HepG2 (cell line): ENCODE data around the gene DDIT4. TPM values are rescaled to one million over a fixed set of nuclear protein-coding genes. Genes with fewer than 3 reads are reported as not detected.

Experiments
- CBFB ChIP-seq: sonication (generic); formaldehyde crosslinking; IDR thresholded peaks from 2 replicates; pipeline ENCODE4 v1.4.0; 2020; ENCODE audit warnings: missing genetic modification reagents
- DPF2 ChIP-seq: sonication (generic); formaldehyde crosslinking; IDR thresholded peaks from 2 replicates; pipeline ENCODE4 v1.4.0; 2020; ENCODE audit warnings: mild to moderate bottlenecking, low read depth, missing genetic modification reagents, borderline replicate concordance
- ETV6 ChIP-seq: sonication (generic); formaldehyde crosslinking; conservative IDR thresholded peaks from 2 replicates; pipeline ENCODE4 v1.4.0; 2020; ENCODE audit warnings: missing genetic modification reagents
- HDAC2 ChIP-seq: sonication (generic); formaldehyde crosslinking; IDR thresholded peaks from 2 replicates; pipeline ENCODE4 v1.4.0; 2020; ENCODE audit warnings: missing genetic modification reagents
- HNRNPK ChIP-seq: fragments of 200-400 bp; formaldehyde crosslinking; IDR thresholded peaks from 2 replicates; pipeline ENCODE4 v1.6.1; 2018; ENCODE audit warnings: low read length, low read depth, moderate library complexity, mild to moderate bottlenecking; ENCODE audit not compliant: poor library complexity, severe bottlenecking
- MTF2 ChIP-seq: sonication (generic); formaldehyde crosslinking; IDR thresholded peaks from 2 replicates; pipeline ENCODE4 v1.5.0; 2020; ENCODE audit warnings: missing genetic modification reagents, borderline replicate concordance
- NFIB ChIP-seq: sonication (generic); formaldehyde crosslinking; IDR thresholded peaks from 2 replicates; pipeline ENCODE4 v1.9.0; 2021; ENCODE audit warnings: missing genetic modification reagents, mild to moderate bottlenecking, borderline replicate concordance
- NR1H2 ChIP-seq: sonication (generic); formaldehyde crosslinking; IDR thresholded peaks from 2 replicates; pipeline ENCODE4 v1.8.1; 2022; ENCODE audit warnings: low read depth, missing genetic modification reagents, borderline replicate concordance
- NR2F6 ChIP-seq, 2 experiments: IDR thresholded peaks; 2 replicates each; pipeline ENCODE4 v1.6.1; 2016; ENCODE audit warnings: antibody characterized with exemption in 1 of 2, mild to moderate bottlenecking in 1 of 2
- PTBP1 ChIP-seq: fragments of 200-400 bp; formaldehyde crosslinking; IDR thresholded peaks from 2 replicates; pipeline ENCODE4 v1.6.1; 2018; ENCODE audit warnings: low read length, low read depth; ENCODE audit not compliant: poor library complexity, severe bottlenecking
- SP4 ChIP-seq: sonication (generic); formaldehyde crosslinking; IDR thresholded peaks from 2 replicates; pipeline ENCODE4 v1.8.1; 2023; ENCODE audit warnings: mild to moderate bottlenecking, missing genetic modification reagents
- THYN1 ChIP-seq: sonication (generic); formaldehyde crosslinking; IDR thresholded peaks from 2 replicates; pipeline ENCODE4 v1.8.1; 2023; ENCODE audit warnings: low read depth, mild to moderate bottlenecking, moderate library complexity, missing genetic modification reagents, borderline replicate concordance
- ZNF101 ChIP-seq: sonication (generic); formaldehyde crosslinking; IDR thresholded peaks from 2 replicates; pipeline ENCODE4 v1.4.0; 2020; ENCODE audit warnings: mild to moderate bottlenecking, low read depth, missing genetic modification reagents, borderline replicate concordance
- ZNF138 ChIP-seq: sonication (generic); formaldehyde crosslinking; IDR thresholded peaks from 2 replicates; pipeline ENCODE4 v1.5.0; 2020; ENCODE audit warnings: mild to moderate bottlenecking, low read depth, missing genetic modification reagents
- ZNF572 ChIP-seq: sonication (generic); formaldehyde crosslinking; IDR thresholded peaks from 2 replicates; pipeline ENCODE4 v1.5.1; 2020; ENCODE audit warnings: mild to moderate bottlenecking, missing genetic modification reagents
- polyA plus RNA-seq, 8 experiments: library from polyadenylated mRNA; depleted of rRNA in 3 of 8; stranded (reverse) in 7 of 8; unstranded in 1 of 8; fragments of >200 nt; fragmentation: Illumina TruSeq in 4 of 8; extraction: Trizol in 4 of 8; gene quantifications; 2 replicates each; pipeline versions ENCODE4 v1.2.1 to v1.2.3, GENCODE V29; 2011 to 2016; ENCODE audit warnings: low read depth in 4 of 8, missing spikeins in 1 of 8, mixed read lengths in 1 of 8; ENCODE audit not compliant: insufficient read depth in 1 of 8
- total RNA-seq, 5 experiments: library from RNA; depleted of rRNA; stranded (reverse); fragments of >200 nt; fragmentation: Illumina TruSeq; extraction: Trizol; gene quantifications; 2 replicates each; pipeline ENCODE4 v1.2.3, GENCODE V29; 2016; ENCODE audit warnings: low read depth in 1 of 5
- TF ChIP-seq, protein P1 (sequence below): sonication (generic); formaldehyde crosslinking; IDR thresholded peaks from 2 replicates; pipeline ENCODE4 v1.4.0; 2020; ENCODE audit warnings: missing genetic modification reagents, mild to moderate bottlenecking, borderline replicate concordance
- TF ChIP-seq, protein P2 (sequence below): sonication (generic); formaldehyde crosslinking; IDR thresholded peaks from 2 replicates; pipeline ENCODE4 v1.4.0; 2020; ENCODE audit warnings: missing genetic modification reagents
- TF ChIP-seq, protein P3 (sequence below): sonication (generic); formaldehyde crosslinking; IDR thresholded peaks from 2 replicates; pipeline ENCODE4 v1.4.0; 2020; ENCODE audit warnings: missing genetic modification reagents
- TF ChIP-seq, protein P4 (sequence below): sonication (generic); formaldehyde crosslinking; IDR thresholded peaks from 2 replicates; pipeline ENCODE4 v1.5.1; 2020; ENCODE audit warnings: missing genetic modification reagents, mild to moderate bottlenecking, borderline replicate concordance
- TF ChIP-seq, protein P5 (sequence below): sonication (generic); formaldehyde crosslinking; IDR thresholded peaks from 2 replicates; pipeline ENCODE4 v1.4.0; 2020; ENCODE audit warnings: mild to moderate bottlenecking, missing genetic modification reagents
- TF ChIP-seq, protein P6 (sequence below): sonication (generic); formaldehyde crosslinking; IDR thresholded peaks from 2 replicates; pipeline ENCODE4 v1.5.0; 2020; ENCODE audit warnings: missing genetic modification reagents

The DDIT4 gene
- total and polyA plus RNA-seq, 2 of the 13 experiments (the other 11 are each of a cell fraction or from before 2014, with no cell fraction given), result 35.6 to 40.7 TPM

DNA sequence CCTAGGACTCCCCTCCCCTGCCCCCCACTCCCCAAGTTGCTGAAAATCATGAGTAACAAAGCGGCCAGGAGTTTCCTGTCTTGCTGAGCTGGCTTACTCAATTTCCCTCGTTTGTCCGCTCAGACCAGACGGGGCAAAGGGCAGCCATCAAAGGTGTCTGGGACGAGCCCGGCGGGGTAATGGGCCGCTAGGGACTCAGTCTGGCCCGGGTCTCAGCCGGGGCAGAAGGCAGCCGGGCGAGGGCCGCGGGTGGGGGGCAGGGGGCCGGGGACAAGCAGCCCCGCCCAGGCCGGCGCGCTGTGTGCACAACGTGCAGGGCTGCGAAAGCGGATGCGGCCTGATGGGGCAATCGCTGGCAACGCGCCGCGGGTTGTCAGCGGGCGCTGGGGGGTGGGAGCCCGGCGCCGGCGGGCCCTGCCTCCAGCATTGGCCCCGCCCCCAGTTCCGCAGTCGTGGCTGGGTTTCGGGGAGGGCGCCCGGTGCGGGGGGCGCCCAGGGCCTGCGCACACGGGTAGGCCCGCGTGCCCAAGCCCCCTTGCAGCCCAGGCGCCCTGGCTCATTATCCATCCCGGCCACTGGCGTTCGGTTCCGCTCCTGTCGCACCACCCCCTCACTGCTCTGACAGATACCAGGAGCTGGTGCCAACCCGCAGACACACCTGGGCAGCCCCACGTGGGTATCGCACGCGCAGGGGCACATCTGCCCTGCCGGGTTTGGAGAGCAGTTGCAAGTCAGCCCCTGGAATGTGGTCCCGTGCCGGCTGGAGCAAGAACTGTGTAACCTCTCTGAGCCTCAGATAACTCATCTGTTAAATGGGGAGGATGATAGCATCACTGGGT, 45.9 kb downstream of the DDIT4 start (continued):
- TF ChIP-seq, protein P1, sequence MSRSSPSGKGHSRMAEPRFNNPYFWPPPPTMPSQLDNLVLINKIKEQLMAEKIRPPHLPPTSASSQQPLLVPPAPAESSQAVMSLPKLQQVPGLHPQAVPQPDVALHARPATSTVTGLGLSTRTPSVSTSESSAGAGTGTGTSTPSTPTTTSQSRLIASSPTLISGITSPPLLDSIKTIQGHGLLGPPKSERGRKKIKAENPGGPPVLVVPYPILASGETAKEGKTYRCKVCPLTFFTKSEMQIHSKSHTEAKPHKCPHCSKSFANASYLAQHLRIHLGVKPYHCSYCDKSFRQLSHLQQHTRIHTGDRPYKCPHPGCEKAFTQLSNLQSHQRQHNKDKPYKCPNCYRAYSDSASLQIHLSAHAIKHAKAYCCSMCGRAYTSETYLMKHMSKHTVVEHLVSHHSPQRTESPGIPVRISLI, result no peak; the same call in 1 of the 2 replicates
- TF ChIP-seq, protein P2, sequence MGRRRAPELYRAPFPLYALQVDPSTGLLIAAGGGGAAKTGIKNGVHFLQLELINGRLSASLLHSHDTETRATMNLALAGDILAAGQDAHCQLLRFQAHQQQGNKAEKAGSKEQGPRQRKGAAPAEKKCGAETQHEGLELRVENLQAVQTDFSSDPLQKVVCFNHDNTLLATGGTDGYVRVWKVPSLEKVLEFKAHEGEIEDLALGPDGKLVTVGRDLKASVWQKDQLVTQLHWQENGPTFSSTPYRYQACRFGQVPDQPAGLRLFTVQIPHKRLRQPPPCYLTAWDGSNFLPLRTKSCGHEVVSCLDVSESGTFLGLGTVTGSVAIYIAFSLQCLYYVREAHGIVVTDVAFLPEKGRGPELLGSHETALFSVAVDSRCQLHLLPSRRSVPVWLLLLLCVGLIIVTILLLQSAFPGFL (CRISPR knock-in tag), result no peak
- TF ChIP-seq DPF2 (CRISPR knock-in tag) (peak; percentile 50; the same call in 1 of the 2 replicates), NR2F6 (IDR thresholded peaks at IDR 0.05) (peak; percentile 39), NR2F6 (CRISPR knock-in tag; IDR thresholded peaks at IDR 0.05) (peak; percentile 81), NFIB (CRISPR knock-in tag) (no peak), MTF2 (peak; percentile 68; the same call in 1 of the 2 replicates), ETV6 (no peak), ZNF101 (no peak), NR1H2 (CRISPR knock-in tag) (no peak), CBFB (CRISPR knock-in tag) (peak; percentile 67; the same call in 1 of the 2 replicates), THYN1 (no peak), HDAC2 (CRISPR knock-in tag) (peak; percentile 56), ZNF138 (CRISPR knock-in tag) (no peak), SP4 (CRISPR knock-in tag) (peak; percentile 80), PTBP1 (no peak), ZNF572 (CRISPR knock-in tag) (no peak), HNRNPK (peak; percentile 84)
- TF ChIP-seq, protein P3, sequence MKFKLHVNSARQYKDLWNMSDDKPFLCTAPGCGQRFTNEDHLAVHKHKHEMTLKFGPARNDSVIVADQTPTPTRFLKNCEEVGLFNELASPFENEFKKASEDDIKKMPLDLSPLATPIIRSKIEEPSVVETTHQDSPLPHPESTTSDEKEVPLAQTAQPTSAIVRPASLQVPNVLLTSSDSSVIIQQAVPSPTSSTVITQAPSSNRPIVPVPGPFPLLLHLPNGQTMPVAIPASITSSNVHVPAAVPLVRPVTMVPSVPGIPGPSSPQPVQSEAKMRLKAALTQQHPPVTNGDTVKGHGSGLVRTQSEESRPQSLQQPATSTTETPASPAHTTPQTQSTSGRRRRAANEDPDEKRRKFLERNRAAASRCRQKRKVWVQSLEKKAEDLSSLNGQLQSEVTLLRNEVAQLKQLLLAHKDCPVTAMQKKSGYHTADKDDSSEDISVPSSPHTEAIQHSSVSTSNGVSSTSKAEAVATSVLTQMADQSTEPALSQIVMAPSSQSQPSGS (CRISPR knock-in tag), result no peak
- TF ChIP-seq, protein P4, sequence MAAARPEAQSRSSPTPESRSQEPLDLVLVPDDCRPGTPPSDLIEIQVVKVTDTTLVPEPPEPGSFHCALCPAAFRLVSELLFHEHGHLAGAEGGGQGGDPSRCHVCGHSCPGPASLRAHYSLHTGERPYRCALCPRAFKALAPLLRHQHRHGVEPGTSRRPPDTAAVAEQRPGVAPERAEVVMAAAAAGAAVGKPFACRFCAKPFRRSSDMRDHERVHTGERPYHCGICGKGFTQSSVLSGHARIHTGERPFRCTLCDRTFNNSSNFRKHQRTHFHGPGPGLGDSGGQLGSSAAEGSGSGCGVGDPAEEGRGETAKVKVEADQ (CRISPR knock-in tag), result peak; percentile 62
- TF ChIP-seq, protein P5, sequence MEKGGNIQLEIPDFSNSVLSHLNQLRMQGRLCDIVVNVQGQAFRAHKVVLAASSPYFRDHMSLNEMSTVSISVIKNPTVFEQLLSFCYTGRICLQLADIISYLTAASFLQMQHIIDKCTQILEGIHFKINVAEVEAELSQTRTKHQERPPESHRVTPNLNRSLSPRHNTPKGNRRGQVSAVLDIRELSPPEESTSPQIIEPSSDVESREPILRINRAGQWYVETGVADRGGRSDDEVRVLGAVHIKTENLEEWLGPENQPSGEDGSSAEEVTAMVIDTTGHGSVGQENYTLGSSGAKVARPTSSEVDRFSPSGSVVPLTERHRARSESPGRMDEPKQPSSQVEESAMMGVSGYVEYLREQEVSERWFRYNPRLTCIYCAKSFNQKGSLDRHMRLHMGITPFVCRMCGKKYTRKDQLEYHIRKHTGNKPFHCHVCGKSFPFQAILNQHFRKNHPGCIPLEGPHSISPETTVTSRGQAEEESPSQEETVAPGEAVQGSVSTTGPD (CRISPR knock-in tag), result no peak
- TF ChIP-seq, protein P6, sequence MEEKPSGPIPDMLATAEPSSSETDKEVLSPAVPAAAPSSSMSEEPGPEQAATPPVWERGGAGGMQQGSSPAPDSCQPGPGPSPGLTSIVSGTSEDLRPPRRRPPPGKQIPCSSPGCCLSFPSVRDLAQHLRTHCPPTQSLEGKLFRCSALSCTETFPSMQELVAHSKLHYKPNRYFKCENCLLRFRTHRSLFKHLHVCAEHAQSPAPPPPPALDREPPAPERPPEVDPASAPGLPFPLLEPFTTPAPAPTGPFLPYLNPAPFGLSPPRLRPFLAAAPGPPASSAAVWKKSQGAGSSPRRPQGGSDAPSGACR (CRISPR knock-in tag), result no peak
